Stomach smooth muscle (tissue), 2 donors: ENCODE data around the gene GNAS-AS1.

ENCODE experiments used
- H3K27ac ChIP-seq: one replicate; pipeline ENCODE4 v1.7.0; 2013; ENCODE audit warnings: mild to moderate bottlenecking, low read length, inconsistent platforms
- H3K27me3 ChIP-seq, 2 donors: one replicate each; pipeline ENCODE4 v1.7.0; 2013; ENCODE audit warnings: low read length in 2 of 2; ENCODE audit not compliant: insufficient read depth in 2 of 2, control insufficient read depth in 1 of 2
- H3K36me3 ChIP-seq, 2 donors: one replicate each; pipeline ENCODE4 v1.7.0; 2013; ENCODE audit warnings: low read length in 2 of 2; ENCODE audit not compliant: control insufficient read depth in 2 of 2, insufficient read depth in 2 of 2
- H3K4me1 ChIP-seq: one replicate; pipeline ENCODE4 v1.7.0; 2013; ENCODE audit warnings: low read length; ENCODE audit not compliant: control insufficient read depth, insufficient read depth
- H3K4me3 ChIP-seq, 2 donors: one replicate each; pipeline ENCODE4 v1.7.0; 2013; ENCODE audit warnings: low read length in 2 of 2
- H3K9ac ChIP-seq, 2 donors: one replicate each; pipeline ENCODE4 v1.7.0; 2013; ENCODE audit warnings: low read length in 2 of 2, mild to moderate bottlenecking in 1 of 2
- H3K9me3 ChIP-seq, 2 donors: one replicate each; pipeline ENCODE4 v1.7.0; 2013; ENCODE audit warnings: low read length in 2 of 2; ENCODE audit not compliant: control insufficient read depth in 2 of 2
- donor health status: healthy.
- donor health status: Pancreatic carcinoma.

Gene GNAS-AS1

DNA sequence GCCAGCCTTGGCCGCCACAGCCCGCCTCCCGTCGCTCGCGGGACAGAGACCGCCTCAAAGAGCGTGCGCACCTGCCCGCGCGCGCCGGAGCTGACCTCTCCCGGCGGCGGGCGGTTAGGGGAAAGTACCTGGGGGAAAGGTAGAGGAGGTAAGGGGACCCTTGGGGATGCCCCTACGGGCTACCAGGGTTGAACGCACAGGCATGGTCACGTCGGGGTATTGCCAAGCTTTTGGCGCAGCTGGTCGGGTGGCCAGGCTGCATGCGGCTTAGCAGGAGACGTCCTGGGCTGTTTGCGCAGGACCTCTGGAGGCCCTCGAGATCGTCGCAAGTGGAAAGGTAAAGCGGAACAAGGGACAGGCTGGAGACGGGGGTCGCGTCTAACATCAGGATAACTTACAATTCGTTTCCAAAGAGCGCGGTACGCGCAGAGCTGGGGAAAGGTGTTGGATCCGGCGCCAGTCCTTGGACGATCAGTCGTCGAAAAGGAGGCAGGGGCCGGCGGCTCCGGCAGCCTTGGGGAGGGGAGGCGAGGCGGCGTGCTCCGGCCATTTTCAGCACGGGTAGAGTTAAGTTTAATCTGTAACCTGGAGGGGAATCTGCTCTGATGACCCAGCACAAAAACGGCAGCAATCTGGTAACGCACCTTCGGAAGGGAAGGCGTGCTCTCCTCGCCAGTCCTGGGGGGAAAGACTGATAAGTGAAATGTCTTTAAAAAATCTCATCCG is 9.0 kb downstream of the GNAS-AS1 start:
- H3K27ac ChIP-seq: no peak overlapping the region
- H3K9ac ChIP-seq: no peak overlapping the region
- no peaks in the 10 kb centered on the region for H3K9me3 ChIP-seq
- peaks cover 4% of the 10 kb centered on the region for H3K4me1 ChIP-seq
- H3K27me3 ChIP-seq: peaks cover 24 to 39% of the 10 kb centered on the region in 2 donors
- H3K4me3 ChIP-seq: no peak overlapping the region
- no peaks in the 10 kb centered on the region for H3K36me3 ChIP-seq

- Histone ChIP-seq H3K9me3 (no peaks in the 10 kb centered on the region), H3K4me1 (peaks cover 4% of the 10 kb centered on the region), H3K27me3 (peaks cover 26 to 35% of the 10 kb centered on the region in 2 donors), H3K4me3 (no peak overlapping the region), H3K36me3 (no peaks in the 10 kb centered on the region), H3K27ac (no peak overlapping the region), H3K9ac (no peak overlapping the region)
Measured at GRCh38 chr20:58840816-58841538, 9.7 kb downstream of the GNAS-AS1 start.

DNA sequence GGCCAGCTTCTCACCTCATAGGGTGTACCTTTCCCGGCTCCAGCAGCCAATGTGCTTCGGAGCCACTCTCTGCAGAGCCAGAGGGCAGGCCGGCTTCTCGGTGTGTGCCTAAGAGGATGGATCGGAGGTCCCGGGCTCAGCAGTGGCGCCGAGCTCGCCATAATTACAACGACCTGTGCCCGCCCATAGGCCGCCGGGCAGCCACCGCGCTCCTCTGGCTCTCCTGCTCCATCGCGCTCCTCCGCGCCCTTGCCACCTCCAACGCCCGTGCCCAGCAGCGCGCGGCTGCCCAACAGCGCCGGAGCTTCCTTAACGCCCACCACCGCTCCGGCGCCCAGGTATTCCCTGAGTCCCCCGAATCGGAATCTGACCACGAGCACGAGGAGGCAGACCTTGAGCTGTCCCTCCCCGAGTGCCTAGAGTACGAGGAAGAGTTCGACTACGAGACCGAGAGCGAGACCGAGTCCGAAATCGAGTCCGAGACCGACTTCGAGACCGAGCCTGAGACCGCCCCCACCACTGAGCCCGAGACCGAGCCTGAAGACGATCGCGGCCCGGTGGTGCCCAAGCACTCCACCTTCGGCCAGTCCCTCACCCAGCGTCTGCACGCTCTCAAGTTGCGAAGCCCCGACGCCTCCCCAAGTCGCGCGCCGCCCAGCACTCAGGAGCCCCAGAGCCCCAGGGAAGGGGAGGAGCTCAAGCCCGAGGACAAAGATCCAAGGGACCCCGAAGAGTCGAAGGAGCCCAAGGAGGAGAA is 10.5 kb downstream of the GNAS-AS1 start:
- H3K9me3 ChIP-seq: no peaks in the 10 kb centered on the region

DNA sequence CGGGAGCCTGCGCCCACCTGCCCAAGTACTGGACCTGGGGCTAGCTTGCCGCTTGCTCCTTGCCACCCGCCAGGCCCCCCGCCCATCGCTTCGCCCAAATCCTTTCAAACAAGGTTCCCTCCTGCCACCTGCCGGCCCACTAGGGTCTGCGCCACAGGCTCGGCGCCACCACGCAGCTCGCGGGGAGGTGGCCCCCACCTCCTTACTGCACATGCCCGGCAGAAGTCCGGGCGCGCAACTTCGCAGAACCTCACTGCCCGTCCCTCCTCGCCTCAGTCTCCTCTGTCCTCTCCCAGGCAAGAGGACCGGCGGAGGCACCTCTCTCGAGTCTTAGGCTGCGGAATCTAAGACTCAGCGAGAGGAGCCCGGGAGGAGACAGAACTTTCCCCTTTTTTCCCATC is 11.2 kb downstream of the GNAS-AS1 start:
- H3K27ac ChIP-seq: no peak overlapping the region
- peaks cover 26 to 30% of the 10 kb centered on the region in 2 donors for H3K27me3 ChIP-seq
- no peaks in the 10 kb centered on the region for H3K36me3 ChIP-seq
- no peaks in the 10 kb centered on the region for H3K9me3 ChIP-seq
- H3K4me1 ChIP-seq: peaks cover 4% of the 10 kb centered on the region
- peak overlapping the region; percentile 26 to 54 for H3K4me3 ChIP-seq
- H3K9ac ChIP-seq: no peak overlapping the region

More for the DNA sequence above, 10.5 kb downstream of the GNAS-AS1 start:
- Histone ChIP-seq H3K4me3 (peak overlapping the region; percentile 26 to 54), H3K27ac (no peak overlapping the region), H3K4me1 (peaks cover 4% of the 10 kb centered on the region), H3K9ac (no peak overlapping the region), H3K27me3 (peaks cover 26 to 33% of the 10 kb centered on the region in 2 donors), H3K36me3 (no peaks in the 10 kb centered on the region)

- peaks cover 4% of the 10 kb centered on the region for H3K4me1 ChIP-seq
- H3K27me3 ChIP-seq: peaks cover 26% of the 10 kb centered on the region in 2 donors
- no peaks in the 10 kb centered on the region for H3K9me3 ChIP-seq
- no peaks in the 10 kb centered on the region for H3K36me3 ChIP-seq
- no peak overlapping the region for H3K27ac ChIP-seq
- no peak overlapping the region for H3K4me3 ChIP-seq
- H3K9ac ChIP-seq: no peak overlapping the region
Measured at GRCh38 chr20:58838174-58838573, 12.5 kb downstream of the GNAS-AS1 start.

- peaks cover 4% of the 10 kb centered on the region for H3K4me1 ChIP-seq
- H3K36me3 ChIP-seq: no peaks in the 10 kb centered on the region
- no peaks in the 10 kb centered on the region for H3K9me3 ChIP-seq
- H3K4me3 ChIP-seq: no peak overlapping the region
- H3K27me3 ChIP-seq: peaks cover 24 to 26% of the 10 kb centered on the region in 2 donors
- H3K27ac ChIP-seq: no peak overlapping the region
- H3K9ac ChIP-seq: no peak overlapping the region
Measured at GRCh38 chr20:58837717-58838116, 13.0 kb downstream of the GNAS-AS1 start.

- H3K27me3 ChIP-seq: peaks cover 18 to 26% of the 10 kb centered on the region in 2 donors
Measured at GRCh38 chr20:58836616-58837204, 14.0 kb downstream of the GNAS-AS1 start.

GRCh38 chr20:58835231-58835630 is 15.5 kb downstream of the GNAS-AS1 start:
- Histone ChIP-seq H3K4me1 (peaks cover 2% of the 10 kb centered on the region), H3K27ac (no peak overlapping the region), H3K27me3 (peaks cover 10 to 12% of the 10 kb centered on the region in 2 donors)

More at GRCh38 chr20:58836616-58837204, 14.0 kb downstream of the GNAS-AS1 start:
- Histone ChIP-seq H3K36me3 (no peaks in the 10 kb centered on the region), H3K4me3 (no peak overlapping the region), H3K9me3 (no peaks in the 10 kb centered on the region), H3K4me1 (peaks cover 4% of the 10 kb centered on the region), H3K27ac (no peak overlapping the region), H3K9ac (no peak overlapping the region)

DNA sequence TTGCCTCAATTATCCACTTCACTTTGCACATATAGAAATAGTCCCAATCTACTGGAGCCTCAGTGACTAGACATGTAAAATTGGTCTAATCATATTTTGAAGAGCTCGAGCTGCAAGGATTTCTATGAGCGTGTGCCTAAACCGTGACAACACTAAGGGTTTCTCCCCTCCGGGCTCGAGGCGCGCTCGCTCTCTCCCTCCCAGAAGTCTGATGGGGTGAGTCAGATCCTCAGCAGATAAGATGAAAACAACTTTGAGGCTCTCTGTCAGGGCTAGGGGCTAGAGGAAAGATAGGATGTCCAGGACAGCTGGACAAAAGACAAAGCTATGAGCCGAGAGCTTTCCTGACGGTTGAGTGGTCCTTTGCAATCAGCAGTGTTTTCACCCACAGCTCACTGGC is 16.8 kb downstream of the GNAS-AS1 start:
- Histone ChIP-seq H3K9ac (no peak overlapping the region), H3K36me3 (no peaks in the 10 kb centered on the region), H3K27ac (no peak overlapping the region), H3K4me1 (peaks cover 1% of the 10 kb centered on the region), H3K4me3 (no peak overlapping the region), H3K9me3 (no peaks in the 10 kb centered on the region), H3K27me3 (peaks cover 3 to 5% of the 10 kb centered on the region in 2 donors)

More at GRCh38 chr20:58835231-58835630, 15.5 kb downstream of the GNAS-AS1 start:
- no peak overlapping the region for H3K4me3 ChIP-seq
- no peaks in the 10 kb centered on the region for H3K36me3 ChIP-seq
- no peak overlapping the region for H3K9ac ChIP-seq
- H3K9me3 ChIP-seq: no peaks in the 10 kb centered on the region

GRCh38 chr20:58832457-58832856 is 18.2 kb downstream of the GNAS-AS1 start:
- Histone ChIP-seq H3K36me3 (no peaks in the 10 kb centered on the region), H3K27me3 (peaks cover 2% of the 10 kb centered on the region in 2 donors), H3K27ac (no peak overlapping the region), H3K4me3 (no peak overlapping the region), H3K9ac (no peak overlapping the region), H3K9me3 (no peaks in the 10 kb centered on the region), H3K4me1 (peaks cover 2% of the 10 kb centered on the region)
